Measurements from ENCODE around the gene PHC3.

PHC3 gene

GRCh38 chr3:170040418-170040817 lies 141.1 kb downstream of the PHC3 start:
- H3K4me3 ChIP-seq (ENCODE audit: low read length): peak overlapping the region; percentile 20
- no peak overlapping the region for H3K9ac ChIP-seq (ENCODE audit: low read length)
- H3K27me3 ChIP-seq (ENCODE audit: control insufficient read depth, insufficient read depth, low read length): peaks cover 3% of the 10 kb centered on the region
- no peaks in the 10 kb centered on the region for H3K4me1 ChIP-seq (ENCODE audit: control insufficient read depth, insufficient read depth, low read length)
- no peak overlapping the region for H3K27ac ChIP-seq (ENCODE audit: low read depth, low read length)
- H3K36me3 ChIP-seq (ENCODE audit: control insufficient read depth, insufficient read depth, low read length): peaks cover 2% of the 10 kb centered on the region

- Histone ChIP-seq H3K4me1 (ENCODE audit: control insufficient read depth, insufficient read depth, low read length) (no peaks in the 10 kb centered on the region), H3K9ac (ENCODE audit: low read length) (peak overlapping the region; percentile 62), H3K36me3 (ENCODE audit: control insufficient read depth, insufficient read depth, low read length) (no peaks in the 10 kb centered on the region), H3K27me3 (ENCODE audit: control insufficient read depth, insufficient read depth, low read length) (peaks cover 3% of the 10 kb centered on the region), H3K4me3 (ENCODE audit: low read length) (peak overlapping the region; percentile 62), H3K27ac (ENCODE audit: low read depth, low read length) (no peak overlapping the region)
Measured at GRCh38 chr3:170038434-170039110, 143.0 kb downstream of the PHC3 start.

Measured in rectal smooth muscle tissue (tissue), 1 donor.